H1 (cell line): Measurements from ENCODE around the gene UFM1. TPM values are rescaled to one million over a fixed set of nuclear protein-coding genes. Genes with fewer than 3 reads are reported as not detected.

Source experiments
- CTCF ChIA-PET: fragments of 300-600 bp; sonication (Branson Sonifier 250); formaldehyde crosslinking; loops from one replicate; lab custom pipeline; 2021; ENCODE audit not compliant: partially characterized antibody; lab: Charles Lee
- POLR2A ChIA-PET: fragments of 300-600 bp; sonication (Branson Sonifier 250); formaldehyde crosslinking; loops from one replicate; lab custom pipeline; 2021; ENCODE audit warnings: inconsistent platforms; ENCODE audit not compliant: partially characterized antibody; lab: Charles Lee
- DNase-seq, 2 experiments: peaks; one replicate each; pipeline versions ENCODE4 v3.0.0 to v3.0.0-alpha.2; 2010 to 2022; ENCODE audit warnings: low spot score in 2 of 2, low read depth in 1 of 2, mixed read lengths in 1 of 2
- FAIRE-seq: peaks from 2 replicates; lab custom pipeline; 2011; peaks lifted over from hg19 to GRCh38; lab: Jason Lieb, UNC
- H2AFZ ChIP-seq: 2 replicates; pipeline ENCODE4 v1.8.1; 2012; ENCODE audit warnings: low read length, inconsistent platforms
- H2AK5ac ChIP-seq: 2 replicates; pipeline ENCODE4 v1.6.1; 2013; ENCODE audit warnings: low read depth, low read length
- H2BK120ac ChIP-seq: replicated peaks from 2 replicates; pipeline ENCODE3; 2013; ENCODE audit warnings: low read depth, low read length, inconsistent platforms
- H2BK12ac ChIP-seq: 2 replicates; pipeline ENCODE4 v1.6.1; 2013; ENCODE audit warnings: low read depth, low read length
- H2BK15ac ChIP-seq: 2 replicates; pipeline ENCODE4 v1.6.1; 2013; ENCODE audit warnings: low read length
- H2BK20ac ChIP-seq: 2 replicates; pipeline ENCODE4 v1.6.1; 2013; ENCODE audit warnings: low read length
- H2BK5ac ChIP-seq: 2 replicates; pipeline ENCODE4 v1.6.1; 2013; ENCODE audit warnings: low read depth, low read length
- H3K14ac ChIP-seq: 2 replicates; pipeline ENCODE4 v1.6.1; 2013; ENCODE audit warnings: inconsistent platforms; ENCODE audit not compliant: insufficient read length
- H3K18ac ChIP-seq: 2 replicates; pipeline ENCODE4 v1.6.1; 2013; ENCODE audit warnings: low read length; ENCODE audit errors: extremely low read depth
- H3K23ac ChIP-seq: 2 replicates; pipeline ENCODE4 v1.6.1; 2013; ENCODE audit warnings: inconsistent platforms; ENCODE audit not compliant: insufficient read length
- H3K23me2 ChIP-seq: 2 replicates; pipeline ENCODE4 v1.6.1; 2013; ENCODE audit warnings: low read depth, low read length
- H3K27ac ChIP-seq: 2 replicates; pipeline ENCODE4 v1.6.1; 2011; ENCODE audit warnings: low read depth, low read length, inconsistent platforms
- H3K27me3 ChIP-seq, 4 experiments: replicated peaks in 1 of 4; 1 replicate in 1 of 4; 2 replicates in 3 of 4; pipeline versions ENCODE4 v1.6.1 to v1.8.1; 2011 to 2013; ENCODE audit warnings: low read length in 3 of 4, mild to moderate bottlenecking in 3 of 4, inconsistent platforms in 2 of 4, mixed read lengths in 2 of 4, moderate library complexity in 1 of 4; ENCODE audit not compliant: control insufficient read depth in 3 of 4, insufficient read depth in 3 of 4; ENCODE audit errors: extremely low read depth in 1 of 4
- H3K36me3 ChIP-seq, 4 experiments: 2 replicates each; pipeline versions ENCODE4 v1.6.1 to v1.8.1; 2011 to 2013; ENCODE audit warnings: mild to moderate bottlenecking in 4 of 4, low read length in 3 of 4, moderate library complexity in 2 of 4, control low read depth in 1 of 4, inconsistent platforms in 1 of 4; ENCODE audit not compliant: insufficient read depth in 4 of 4, control insufficient read depth in 2 of 4
- H3K4ac ChIP-seq: replicated peaks from 2 replicates; pipeline ENCODE3; 2013; ENCODE audit warnings: low read length, low read depth, mixed read lengths, inconsistent platforms; ENCODE audit not compliant: insufficient read length
- H3K4me1 ChIP-seq, 4 experiments: replicated peaks in 1 of 4; 1 replicate in 1 of 4; 2 replicates in 3 of 4; pipeline versions ENCODE4 v1.6.1 to v1.8.1; 2011 to 2013; ENCODE audit warnings: low read length in 3 of 4, inconsistent platforms in 2 of 4, mixed read lengths in 1 of 4; ENCODE audit not compliant: insufficient read depth in 4 of 4, control insufficient read depth in 3 of 4
- H3K4me2 ChIP-seq, 2 experiments: 2 replicates each; pipeline versions ENCODE4 v1.6.1 to v1.8.1; 2011 to 2013; ENCODE audit warnings: low read depth in 2 of 2, low read length in 2 of 2, control low read depth in 1 of 2, inconsistent platforms in 1 of 2, mild to moderate bottlenecking in 1 of 2; ENCODE audit not compliant: insufficient read depth in 1 of 2
- H3K4me3 ChIP-seq, 4 experiments: fragments of 200-600, 300-600 bp in 1 of 4; sonication (generic), shearing (Covaris generic), sonication (Bioruptor Twin) in 1 of 4; 2 replicates each; pipeline versions ENCODE4 v1.5.1 to v1.8.1; 2011 to 2016; ENCODE audit warnings: low read length in 4 of 4, low read depth in 3 of 4, control low read depth in 2 of 4, inconsistent platforms in 2 of 4, mild to moderate bottlenecking in 2 of 4, mixed read lengths in 1 of 4, moderate library complexity in 1 of 4; ENCODE audit not compliant: insufficient read depth in 2 of 4; ENCODE audit errors: extremely low read depth in 1 of 4
- H3K56ac ChIP-seq: replicated peaks from 2 replicates; pipeline ENCODE3; 2013; ENCODE audit warnings: low read depth, mild to moderate bottlenecking, mixed read lengths, low read length, inconsistent platforms; ENCODE audit not compliant: insufficient read length
- H3K79me1 ChIP-seq: 2 replicates; pipeline ENCODE4 v1.6.1; 2013; ENCODE audit warnings: low read depth, low read length, control low read depth
- H3K79me2 ChIP-seq, 2 experiments: 2 replicates each; pipeline versions ENCODE4 v1.6.1 to v1.8.1; 2012 to 2013; ENCODE audit warnings: low read length in 2 of 2, mild to moderate bottlenecking in 2 of 2, inconsistent platforms in 1 of 2; ENCODE audit not compliant: insufficient read depth in 2 of 2, control insufficient read depth in 1 of 2
- H3K9ac ChIP-seq, 4 experiments: replicated peaks in 1 of 4; 1 replicate in 1 of 4; 2 replicates in 3 of 4; pipeline versions ENCODE4 v1.6.1 to v1.8.1; 2011 to 2013; ENCODE audit warnings: low read depth in 3 of 4, low read length in 3 of 4, control low read depth in 2 of 4, mild to moderate bottlenecking in 2 of 4, moderate library complexity in 2 of 4, inconsistent platforms in 1 of 4; ENCODE audit errors: extremely low read depth in 1 of 4
- H3K9me3 ChIP-seq, 2 experiments: 2 replicates each; pipeline versions ENCODE4 v1.6.1 to v1.8.1; 2012 to 2013; ENCODE audit warnings: mild to moderate bottlenecking in 2 of 2, moderate library complexity in 2 of 2, control low read depth in 1 of 2, inconsistent platforms in 1 of 2, low read depth in 1 of 2, low read length in 1 of 2, mixed read lengths in 1 of 2; ENCODE audit not compliant: insufficient read depth in 2 of 2
- H4K20me1 ChIP-seq, 2 experiments: replicated peaks in 1 of 2; 2 replicates each; pipeline versions ENCODE3 to v1.8.1; 2011 to 2013; ENCODE audit warnings: inconsistent platforms in 2 of 2, low read length in 2 of 2, mild to moderate bottlenecking in 1 of 2; ENCODE audit not compliant: insufficient read depth in 2 of 2, control insufficient read depth in 1 of 2
- H4K5ac ChIP-seq: 2 replicates; pipeline ENCODE4 v1.6.1; 2013; ENCODE audit warnings: low read length, low read depth, mixed read lengths, inconsistent platforms; ENCODE audit not compliant: insufficient read length
- H4K8ac ChIP-seq: 2 replicates; pipeline ENCODE4 v1.8.0; 2013; ENCODE audit warnings: mild to moderate bottlenecking, moderate library complexity, low read length, inconsistent platforms; ENCODE audit not compliant: insufficient read depth; ENCODE audit errors: extremely low read depth
- H4K91ac ChIP-seq: replicated peaks from 2 replicates; pipeline ENCODE3; 2013; ENCODE audit warnings: low read length, mixed read lengths, inconsistent platforms; ENCODE audit not compliant: insufficient read length
- WGBS, 2 experiments: shearing (Covaris generic) in 1 of 2; methylation state at CpG; one replicate each; pipeline versions ENCODE4 v1.1.6 to v1.1.7; 2013 to 2015; ENCODE audit warnings: low lambda C conversion rate in 2 of 2, mixed read lengths in 2 of 2, inconsistent platforms in 1 of 2, low coverage in 1 of 2, missing lambda C conversion rate in 1 of 2; ENCODE audit not compliant: insufficient replicate concordance in 2 of 2, insufficient coverage in 1 of 2, insufficient read length in 1 of 2; ENCODE audit errors: extremely low coverage in 1 of 2, missing lambda C conversion rate in 1 of 2; 5-methylcytosine and 5-hydroxymethylcytosine counted together
- polyA plus RNA-seq, 7 experiments: library from polyadenylated mRNA; depleted of rRNA in 3 of 7; stranded (reverse) in 5 of 7; unstranded in 2 of 7; fragments of >200 nt in 5 of 7; fragments of 200-250 nt in 2 of 7; gene quantifications; 1 replicate in 5 of 7; 2 replicates in 1 of 7; 4 replicates in 1 of 7; pipeline versions ENCODE4 v1.2.1 to v1.2.3, GENCODE V29; 2011 to 2013; ENCODE audit warnings: missing spikeins in 2 of 7, mixed read lengths in 2 of 7
- total RNA-seq: library from RNA; stranded (reverse); fragmentation: NEBNext Ultra II Directional; extraction: Animal tissue kit (Norgen Biotek cat#: 25700); gene quantifications from 2 replicates; pipeline ENCODE4 v1.2.1, GENCODE V29; 2021

The UFM1 gene
- total and polyA plus RNA-seq, 2 of the 8 experiments (the other 6 are each of a cell fraction or from before 2014, with no cell fraction given), result 16.0 to 34.3 TPM

GRCh38 chr13:38346764-38347163, 2.9 kb upstream of the UFM1 start:
- Histone ChIP-seq H3K18ac (no peak overlapping the region), H2BK20ac (no peak overlapping the region), H4K91ac (no peak overlapping the region), H2AK5ac (no peak overlapping the region), H3K79me2 (peaks cover 0 to 18% of the 10 kb centered on the region in 2 experiments; a peak in 3 of 4 replicates), H3K27me3 (no peaks in the 10 kb centered on the region), H2BK120ac (no peak overlapping the region), H2BK5ac (no peak overlapping the region), H3K23me2 (peaks cover 3% of the 10 kb centered on the region), H3K27ac (no peak overlapping the region), H3K56ac (no peak overlapping the region), H4K5ac (peak overlapping the region; percentile 82), H3K4me1 (peaks cover 0 to 10% (median 5%) of the 10 kb centered on the region in 4 experiments; a peak in 5 of 7 replicates), H3K14ac (no peak overlapping the region), H3K4me3 (peak overlapping the region in 1 of 4 experiments; percentile 22; a peak in 1 of 8 replicates), H3K9ac (no peak overlapping the region), H4K8ac (no peak overlapping the region), H3K9me3 (no peaks in the 10 kb centered on the region), H3K4ac (no peak overlapping the region), H2BK12ac (no peak overlapping the region), H3K79me1 (no peaks in the 10 kb centered on the region; the same call in 1 of the 2 replicates), H3K36me3 (0 out of 8 replicates have a peak, but pooled peaks cover 0 to 5% (median 0%) of the 10 kb centered on the region in 4 experiments), H3K23ac (no peak overlapping the region), H2AFZ (no peak overlapping the region), H4K20me1 (no peaks in the 10 kb centered on the region), H3K4me2 (peak overlapping the region; percentile 13 to 32; a peak in 1 of 4 replicates), H2BK15ac (no peak overlapping the region)
- ChIA-PET POLR2A (interaction anchor here (1.0 kb wide), 1 partner anchor 478 kb away, joined by 4 read pairs; no protein-coding TSS in a partner anchor), CTCF (no interaction called here)
- FAIRE-seq, result no peak
- DNase-seq, result no peak
- 24% methylated on average over 2 of the region's 2 CpGs; no CpG with 5 or more reads in 1 of the 2 experiments for WGBS, 2 experiments
